Sigmoid colon (tissue), 4 donors: ENCODE results near the gene CASZ1.

ENCODE experiments used
- EP300 ChIP-seq, 4 donors: sonication (generic); formaldehyde crosslinking; IDR thresholded peaks; one replicate each; pipeline ENCODE4 v1.6.1; 2017; ENCODE audit warnings: antibody characterized with exemption in 4 of 4
- POLR2A ChIP-seq, 2 donors: fragments of 450-650 bp; IDR thresholded peaks; one replicate each; pipeline ENCODE4 v1.6.1; 2016; ENCODE audit warnings: antibody characterized with exemption in 2 of 2, mild to moderate bottlenecking in 2 of 2, moderate library complexity in 2 of 2
- POLR2AphosphoS5 ChIP-seq, 4 donors: sonication (generic); formaldehyde crosslinking; IDR thresholded peaks; one replicate each; pipeline ENCODE4 v1.6.1; 2017; ENCODE audit warnings: antibody characterized with exemption in 4 of 4
- TF ChIP-seq, protein P1 (sequence below), 4 experiments: fragments of 450-650 bp in 3 of 4; fragments of 200-600 bp in 1 of 4; IDR thresholded peaks; one replicate each; pipeline ENCODE4 v1.5.1; 2016 to 2019; ENCODE audit warnings: antibody characterized with exemption in 4 of 4, mild to moderate bottlenecking in 3 of 4, moderate library complexity in 2 of 4

DNA sequence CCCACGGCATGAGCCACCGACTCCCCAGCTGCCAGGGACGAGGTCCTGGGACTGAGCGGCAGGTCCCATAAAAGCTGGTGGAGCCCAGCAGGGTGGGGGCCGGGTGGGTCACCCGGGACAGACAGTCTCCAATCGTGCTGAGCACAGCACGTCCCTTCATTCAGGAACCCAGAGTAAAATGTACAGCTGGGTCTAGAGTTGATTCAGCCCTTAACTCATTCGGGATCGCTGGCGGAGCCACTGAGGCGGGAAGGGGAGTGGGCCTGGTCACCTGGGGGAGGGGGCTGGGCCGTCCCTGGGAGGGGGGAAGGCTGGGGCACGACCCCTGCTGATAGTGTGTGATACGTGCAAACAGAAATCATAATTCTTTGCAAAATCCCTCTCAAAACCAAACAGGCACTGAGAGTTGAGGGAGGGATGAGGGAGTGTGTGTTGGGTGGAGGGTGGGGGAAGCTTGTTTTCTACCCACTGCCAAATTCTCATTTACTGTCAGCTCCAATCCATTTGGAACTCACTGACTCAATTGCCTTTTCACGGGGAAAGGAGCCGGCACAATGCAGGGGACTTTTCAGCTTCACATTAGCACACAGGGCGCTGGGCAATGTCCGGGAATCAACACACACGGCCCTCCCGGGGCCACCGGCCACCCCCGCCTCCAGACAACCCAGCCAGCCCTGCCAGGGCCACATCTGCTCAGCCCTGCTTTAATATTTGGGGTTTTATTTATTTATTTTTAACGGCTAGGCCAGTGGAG is 13.8 kb downstream of the CASZ1 start:
- TF ChIP-seq, protein P1, sequence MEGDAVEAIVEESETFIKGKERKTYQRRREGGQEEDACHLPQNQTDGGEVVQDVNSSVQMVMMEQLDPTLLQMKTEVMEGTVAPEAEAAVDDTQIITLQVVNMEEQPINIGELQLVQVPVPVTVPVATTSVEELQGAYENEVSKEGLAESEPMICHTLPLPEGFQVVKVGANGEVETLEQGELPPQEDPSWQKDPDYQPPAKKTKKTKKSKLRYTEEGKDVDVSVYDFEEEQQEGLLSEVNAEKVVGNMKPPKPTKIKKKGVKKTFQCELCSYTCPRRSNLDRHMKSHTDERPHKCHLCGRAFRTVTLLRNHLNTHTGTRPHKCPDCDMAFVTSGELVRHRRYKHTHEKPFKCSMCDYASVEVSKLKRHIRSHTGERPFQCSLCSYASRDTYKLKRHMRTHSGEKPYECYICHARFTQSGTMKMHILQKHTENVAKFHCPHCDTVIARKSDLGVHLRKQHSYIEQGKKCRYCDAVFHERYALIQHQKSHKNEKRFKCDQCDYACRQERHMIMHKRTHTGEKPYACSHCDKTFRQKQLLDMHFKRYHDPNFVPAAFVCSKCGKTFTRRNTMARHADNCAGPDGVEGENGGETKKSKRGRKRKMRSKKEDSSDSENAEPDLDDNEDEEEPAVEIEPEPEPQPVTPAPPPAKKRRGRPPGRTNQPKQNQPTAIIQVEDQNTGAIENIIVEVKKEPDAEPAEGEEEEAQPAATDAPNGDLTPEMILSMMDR (IDR thresholded peaks at IDR 0.05), result no peak
- no peak for TF ChIP-seq POLR2A (IDR thresholded peaks at IDR 0.05)
- TF ChIP-seq POLR2AphosphoS5 (IDR thresholded peaks at IDR 0.05), result no peak
- no peak for TF ChIP-seq EP300 (IDR thresholded peaks at IDR 0.05)
